GM23248 (cell line): Measurements from ENCODE around the gene KDM5B. TPM values are rescaled to one million over a fixed set of nuclear protein-coding genes. Genes with fewer than 3 reads are reported as not detected.
A peak's percentile ranks its signal among the peaks of the same experiment; 100 is the strongest.

Experiments used
- DNase-seq: peaks from one replicate; pipeline ENCODE4 v3.0.0-alpha.2; 2015
- H2AFZ ChIP-seq: fragments of 200-600 bp; sonication (generic); 2 replicates; pipeline ENCODE4 v1.6.1; 2016; ENCODE audit warnings: antibody characterized with exemption
- H3F3A ChIP-seq: fragments of 200-600 bp; sonication (generic); 2 replicates; pipeline ENCODE4 v1.6.1; 2016; ENCODE audit warnings: mild to moderate bottlenecking, antibody characterized with exemption, mixed run types; ENCODE audit not compliant: insufficient read depth
- H3K27ac ChIP-seq: fragments of 200-600 bp; sonication (generic); 2 replicates; pipeline ENCODE4 v1.5.1; 2016; ENCODE audit warnings: mild to moderate bottlenecking
- H3K27me3 ChIP-seq: fragments of 200-600 bp; sonication (generic); replicated peaks from 2 replicates; pipeline ENCODE4 v1.6.1; 2016; ENCODE audit warnings: mild to moderate bottlenecking; ENCODE audit not compliant: insufficient read depth
- H3K36me3 ChIP-seq: fragments of 200-600 bp; sonication (generic); 2 replicates; pipeline ENCODE4 v1.6.1; 2016; ENCODE audit warnings: low read depth, mild to moderate bottlenecking
- H3K4me1 ChIP-seq: fragments of 200-600 bp; sonication (generic); 2 replicates; pipeline ENCODE4 v1.6.1; 2016; ENCODE audit warnings: mild to moderate bottlenecking; ENCODE audit not compliant: insufficient read depth
- H3K4me2 ChIP-seq: fragments of 200-600 bp; sonication (generic); one replicate; pipeline ENCODE4 v1.6.1; 2016; ENCODE audit warnings: mild to moderate bottlenecking; ENCODE audit not compliant: unreplicated experiment
- H3K4me3 ChIP-seq: fragments of 200-600 bp; sonication (generic); 2 replicates; pipeline ENCODE4 v1.5.1; 2016; ENCODE audit warnings: mild to moderate bottlenecking
- H3K79me2 ChIP-seq: fragments of 200-600 bp; sonication (generic); 2 replicates; pipeline ENCODE4 v1.6.1; 2016; ENCODE audit warnings: mild to moderate bottlenecking; ENCODE audit not compliant: insufficient read depth
- H3K9ac ChIP-seq: fragments of 200-600 bp; sonication (generic); 2 replicates; pipeline ENCODE4 v1.6.1; 2016; ENCODE audit warnings: mild to moderate bottlenecking
- H3K9me2 ChIP-seq: fragments of 200-600 bp; sonication (generic); 2 replicates; pipeline ENCODE4 v1.6.1; 2016; ENCODE audit warnings: mixed run types, mild to moderate bottlenecking, moderate library complexity; ENCODE audit not compliant: insufficient read depth
- H3K9me3 ChIP-seq: fragments of 200-600 bp; sonication (generic); one replicate; pipeline ENCODE4 v1.6.1; 2017; ENCODE audit warnings: low read depth
- H4K20me1 ChIP-seq: fragments of 200-600 bp; sonication (generic); 2 replicates; pipeline ENCODE4 v1.6.0; 2016; ENCODE audit not compliant: insufficient read depth
- EZH2 ChIP-seq: fragments of 200-600 bp; sonication (generic); IDR thresholded peaks from 2 replicates; pipeline ENCODE4 v1.6.1; 2018; ENCODE audit warnings: antibody characterized with exemption, mild to moderate bottlenecking; ENCODE audit not compliant: insufficient read depth, poor library complexity, severe bottlenecking
- EZH2phosphoT487 ChIP-seq: fragments of 200-600 bp; sonication (generic); IDR thresholded peaks from 2 replicates; pipeline ENCODE4 v1.6.1; 2018; ENCODE audit warnings: antibody characterized with exemption, moderate library complexity, mild to moderate bottlenecking, low read depth; ENCODE audit not compliant: insufficient read depth
- WGBS, 2 experiments: methylation state at CpG; one replicate each; pipeline ENCODE4 v1.1.6; 2015 to 2017; ENCODE audit warnings: low lambda C conversion rate in 2 of 2, low coverage in 1 of 2; ENCODE audit errors: missing lambda C conversion rate in 2 of 2; 5-methylcytosine and 5-hydroxymethylcytosine counted together
- in situ Hi-C: fragments of 300-500 bp; cut with MboI; formaldehyde crosslinking; loops from 2 replicates; pipeline ENCODE4 v1.15.0; 2020
- polyA plus RNA-seq: library from polyadenylated mRNA; unstranded; fragments of >200 nt; fragmentation: Nextera tagmentation; extraction: Ambion mirVana; gene quantifications from 2 replicates; pipeline ENCODE4 v1.2.1, GENCODE V29; 2016
- total RNA-seq: library from RNA; depleted of rRNA; stranded (reverse); fragments of >200 nt; shearing (Covaris generic); gene quantifications from 2 replicates; pipeline ENCODE4 v1.2.3, GENCODE V29; 2014

The KDM5B gene
- total and polyA plus RNA-seq, 2 experiments from 2014 or later: 64.3 to 79.5 TPM

- H3K27me3 ChIP-seq: peaks cover 12% of the 10 kb centered on the region
- H3K36me3 ChIP-seq: no peaks in the 10 kb centered on the region
- H3K9me3 ChIP-seq: no peaks in the 10 kb centered on the region
- H3F3A ChIP-seq: peaks cover 11% of the 10 kb centered on the region; the same call in 1 of the 2 replicates
- no peaks in the 10 kb centered on the region for H3K79me2 ChIP-seq
- H3K4me3 ChIP-seq: no peak overlapping the region
- H3K27ac ChIP-seq: no peak overlapping the region
- H3K4me2 ChIP-seq: no peak overlapping the region
- WGBS, 2 experiments: 83 to 86% methylated on average over 7 of the region's 7 CpGs
- in situ Hi-C loops: no loop called here
- H3K9me2 ChIP-seq: no peaks in the 10 kb centered on the region
- no peaks in the 10 kb centered on the region for H4K20me1 ChIP-seq
- no peak overlapping the region for H2AFZ ChIP-seq
- TF ChIP-seq EZH2phosphoT487 (no peak), EZH2 (no peak)
- no peak overlapping the region for H3K9ac ChIP-seq
- no peak for DNase-seq
- H3K4me1 ChIP-seq: peaks cover 6% of the 10 kb centered on the region
Observed at GRCh38 chr1:202825748-202826147, 17.5 kb upstream of the KDM5B start.

- DNase-seq: peak; percentile 58
- no peaks in the 10 kb centered on the region for H3K79me2 ChIP-seq
- WGBS, 2 experiments: 40 to 46% methylated on average over 2 of the region's 2 CpGs
- no peaks in the 10 kb centered on the region for H3K36me3 ChIP-seq
- no peaks in the 10 kb centered on the region for H3K9me3 ChIP-seq
- no peak overlapping the region for H3K9ac ChIP-seq
- TF ChIP-seq EZH2phosphoT487: no peak
- no peak for TF ChIP-seq EZH2
- no peaks in the 10 kb centered on the region for H3K9me2 ChIP-seq
- H2AFZ ChIP-seq: peak overlapping the region; percentile 68
- peak overlapping the region; percentile 31 for H3K27ac ChIP-seq
- peak overlapping the region; percentile 22 for H3K4me2 ChIP-seq
- H3K4me3 ChIP-seq: no peak overlapping the region
- H3K4me1 ChIP-seq: peaks cover 6% of the 10 kb centered on the region
- peaks cover 11% of the 10 kb centered on the region; the same call in 1 of the 2 replicates for H3F3A ChIP-seq
- peaks cover 2% of the 10 kb centered on the region for H3K27me3 ChIP-seq
- no peaks in the 10 kb centered on the region for H4K20me1 ChIP-seq
- in situ Hi-C loops: no loop called here
Observed at GRCh38 chr1:202821467-202821866, 13.2 kb upstream of the KDM5B start.

GRCh38 chr1:202818819-202819218 is 10.6 kb upstream of the KDM5B start:
- TF ChIP-seq EZH2: no peak
- H4K20me1 ChIP-seq: no peaks in the 10 kb centered on the region
- H3K9ac ChIP-seq: no peak overlapping the region
- no peaks in the 10 kb centered on the region for H3K36me3 ChIP-seq
- 31 to 69% methylated on average over 1 of the region's 1 CpG for WGBS, 2 experiments
- DNase-seq: no peak
- no peak overlapping the region for H3K4me3 ChIP-seq
- H3K9me2 ChIP-seq: no peaks in the 10 kb centered on the region
- H3K79me2 ChIP-seq: no peaks in the 10 kb centered on the region
- H3K27ac ChIP-seq: no peak overlapping the region
- in situ Hi-C loops: no loop called here
- H3F3A ChIP-seq: peaks cover 11% of the 10 kb centered on the region; the same call in 1 of the 2 replicates
- H3K9me3 ChIP-seq: no peaks in the 10 kb centered on the region
- H3K4me1 ChIP-seq: peaks cover 6% of the 10 kb centered on the region
- no peak overlapping the region for H2AFZ ChIP-seq
- no peak overlapping the region for H3K4me2 ChIP-seq
- no peaks in the 10 kb centered on the region; the same call in 1 of the 2 replicates for H3K27me3 ChIP-seq

GRCh38 chr1:202815120-202815519 is 6.9 kb upstream of the KDM5B start:
- H3F3A ChIP-seq: no peaks in the 10 kb centered on the region
- 32 to 38% methylated on average over 9 to 10 of the region's 10 CpGs for WGBS, 2 experiments
- no peaks in the 10 kb centered on the region for H4K20me1 ChIP-seq
- H3K27ac ChIP-seq: no peak overlapping the region
- H2AFZ ChIP-seq: no peak overlapping the region
- H3K79me2 ChIP-seq: no peaks in the 10 kb centered on the region
- H3K27me3 ChIP-seq: no peaks in the 10 kb centered on the region; the same call in 1 of the 2 replicates
- H3K9ac ChIP-seq: no peak overlapping the region
- no peak for TF ChIP-seq EZH2phosphoT487
- TF ChIP-seq EZH2: no peak
- no peaks in the 10 kb centered on the region for H3K36me3 ChIP-seq
- DNase-seq: peak; percentile 36
- H3K9me2 ChIP-seq: no peaks in the 10 kb centered on the region
- in situ Hi-C loops: no loop called here
- H3K4me3 ChIP-seq: no peak overlapping the region
- H3K9me3 ChIP-seq: no peaks in the 10 kb centered on the region
- H3K4me2 ChIP-seq: no peak overlapping the region
- peaks cover 6% of the 10 kb centered on the region; the same call in 1 of the 2 replicates for H3K4me1 ChIP-seq
